Measurements from ENCODE around the gene PHC1.

DNA sequence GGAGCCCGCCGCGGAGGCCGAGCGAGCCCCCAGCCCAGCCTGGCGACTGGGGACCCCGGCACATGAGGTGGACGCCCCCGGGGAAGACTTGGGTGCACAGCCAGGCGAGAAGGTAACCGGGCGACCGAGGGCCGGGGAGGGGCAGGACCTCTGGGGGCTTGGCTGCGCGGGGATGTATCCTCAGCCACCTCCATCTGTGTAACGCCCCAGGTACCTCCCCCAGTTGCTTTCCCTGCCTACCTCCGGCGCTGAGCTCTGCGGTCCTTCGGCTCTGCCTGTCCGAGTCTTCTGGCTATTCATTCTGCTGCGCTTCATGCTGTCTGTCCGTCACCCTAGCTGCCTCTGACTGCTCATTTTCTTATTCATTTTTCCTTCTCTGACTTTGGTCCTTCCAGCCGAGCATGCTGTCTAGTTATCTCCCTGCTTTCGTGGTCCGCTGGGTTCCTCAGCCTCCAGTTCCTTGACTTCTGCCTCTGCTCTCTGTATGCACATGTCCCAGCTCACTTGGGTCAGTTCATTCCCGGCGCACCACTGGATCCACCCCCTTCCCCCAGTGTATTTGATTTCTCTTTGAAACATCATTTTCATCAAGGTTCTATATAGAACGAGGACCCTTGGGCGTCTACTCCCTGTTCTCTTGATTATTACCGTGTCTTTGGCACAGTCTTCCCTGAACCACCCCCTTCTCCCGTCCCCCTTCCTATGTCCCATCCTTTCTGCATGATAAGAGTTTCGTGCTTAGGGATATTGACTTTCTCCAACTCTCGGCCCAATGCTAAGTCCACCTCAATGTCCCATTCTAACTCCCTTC lies 612 bp downstream of the PHC1 start:
- TF ChIP-seq, protein P1, sequence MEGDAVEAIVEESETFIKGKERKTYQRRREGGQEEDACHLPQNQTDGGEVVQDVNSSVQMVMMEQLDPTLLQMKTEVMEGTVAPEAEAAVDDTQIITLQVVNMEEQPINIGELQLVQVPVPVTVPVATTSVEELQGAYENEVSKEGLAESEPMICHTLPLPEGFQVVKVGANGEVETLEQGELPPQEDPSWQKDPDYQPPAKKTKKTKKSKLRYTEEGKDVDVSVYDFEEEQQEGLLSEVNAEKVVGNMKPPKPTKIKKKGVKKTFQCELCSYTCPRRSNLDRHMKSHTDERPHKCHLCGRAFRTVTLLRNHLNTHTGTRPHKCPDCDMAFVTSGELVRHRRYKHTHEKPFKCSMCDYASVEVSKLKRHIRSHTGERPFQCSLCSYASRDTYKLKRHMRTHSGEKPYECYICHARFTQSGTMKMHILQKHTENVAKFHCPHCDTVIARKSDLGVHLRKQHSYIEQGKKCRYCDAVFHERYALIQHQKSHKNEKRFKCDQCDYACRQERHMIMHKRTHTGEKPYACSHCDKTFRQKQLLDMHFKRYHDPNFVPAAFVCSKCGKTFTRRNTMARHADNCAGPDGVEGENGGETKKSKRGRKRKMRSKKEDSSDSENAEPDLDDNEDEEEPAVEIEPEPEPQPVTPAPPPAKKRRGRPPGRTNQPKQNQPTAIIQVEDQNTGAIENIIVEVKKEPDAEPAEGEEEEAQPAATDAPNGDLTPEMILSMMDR (IDR thresholded peaks at IDR 0.05): no peak
- TF ChIP-seq POLR2A (IDR thresholded peaks at IDR 0.05): no peak

Measured in testis (tissue), 2 donors.